HG03565 (cell line): ENCODE data around the gene CREB3L1.

ENCODE experiments used
- ATAC-seq: cut with Tn5 transposase; IDR thresholded peaks from one replicate; pipeline ENCODE4 v1.9.1; 2021; ENCODE audit warnings: mild to moderate bottlenecking, moderate library complexity; ENCODE audit not compliant: unreplicated experiment

CREB3L1 gene

DNA sequence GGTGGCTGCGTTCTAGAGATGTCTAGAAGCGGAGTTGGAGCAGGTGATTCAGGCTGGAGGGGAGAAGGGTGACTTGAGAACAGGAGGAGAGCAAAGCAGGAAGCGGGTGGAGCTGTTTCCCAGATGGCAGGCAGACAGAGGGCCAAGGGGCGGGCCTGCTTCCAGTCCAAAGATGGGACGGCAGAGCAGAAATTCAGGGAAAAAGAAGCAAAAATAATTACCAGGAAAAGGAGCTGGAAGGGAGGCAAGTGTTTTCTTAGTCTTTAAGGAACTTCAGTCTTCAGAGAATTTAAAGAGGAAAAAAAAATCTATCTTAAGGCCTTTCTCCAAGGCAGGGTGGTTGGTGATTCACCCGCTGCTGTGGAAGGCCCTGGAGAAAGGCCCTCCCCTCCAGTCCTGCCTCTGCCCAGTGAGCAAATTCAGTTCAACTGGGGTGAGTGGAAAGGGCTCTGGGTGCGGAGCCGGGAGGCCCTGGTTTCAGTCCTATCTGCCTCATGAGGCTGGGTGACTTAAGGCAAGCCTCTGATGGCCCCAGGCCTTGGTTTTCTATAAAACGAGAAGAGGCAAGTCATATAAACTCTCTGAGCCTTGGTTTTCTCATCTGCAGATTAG lies 4.5 kb upstream of the CREB3L1 start:
- no peak for ATAC-seq

DNA sequence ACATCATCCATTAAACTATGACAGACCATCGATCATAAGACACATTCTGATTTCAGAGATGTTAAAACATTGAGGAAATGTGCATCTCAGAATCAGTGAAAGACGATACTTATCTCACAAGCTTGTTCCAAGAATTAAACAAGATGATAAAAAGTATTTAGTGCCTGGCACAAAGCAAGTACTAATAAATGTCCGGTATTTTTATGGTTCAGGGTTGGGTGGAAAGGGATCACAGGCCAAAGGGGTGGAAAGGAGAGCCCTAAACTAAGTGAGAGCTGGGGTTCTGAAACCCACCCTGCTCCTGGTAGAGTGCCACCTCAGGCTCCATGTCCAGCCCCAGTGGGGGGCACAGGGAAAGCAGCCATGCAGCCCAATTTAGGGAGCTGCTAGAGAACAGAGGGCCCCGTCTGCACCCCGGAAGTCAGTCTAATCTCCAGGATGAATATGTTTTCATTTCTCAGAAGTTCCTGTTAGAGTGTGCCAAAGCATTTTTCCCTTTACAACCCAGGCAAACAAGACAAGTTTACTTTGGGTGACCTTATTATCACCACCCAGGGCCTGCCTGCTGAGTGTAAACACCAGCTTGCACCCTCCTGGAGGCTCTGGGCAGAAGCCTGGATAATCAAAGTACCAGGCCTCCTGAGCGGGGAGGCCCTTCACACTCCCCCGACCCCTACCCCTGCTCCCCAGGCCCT lies 3.8 kb upstream of the CREB3L1 start:
- no peak for ATAC-seq

DNA sequence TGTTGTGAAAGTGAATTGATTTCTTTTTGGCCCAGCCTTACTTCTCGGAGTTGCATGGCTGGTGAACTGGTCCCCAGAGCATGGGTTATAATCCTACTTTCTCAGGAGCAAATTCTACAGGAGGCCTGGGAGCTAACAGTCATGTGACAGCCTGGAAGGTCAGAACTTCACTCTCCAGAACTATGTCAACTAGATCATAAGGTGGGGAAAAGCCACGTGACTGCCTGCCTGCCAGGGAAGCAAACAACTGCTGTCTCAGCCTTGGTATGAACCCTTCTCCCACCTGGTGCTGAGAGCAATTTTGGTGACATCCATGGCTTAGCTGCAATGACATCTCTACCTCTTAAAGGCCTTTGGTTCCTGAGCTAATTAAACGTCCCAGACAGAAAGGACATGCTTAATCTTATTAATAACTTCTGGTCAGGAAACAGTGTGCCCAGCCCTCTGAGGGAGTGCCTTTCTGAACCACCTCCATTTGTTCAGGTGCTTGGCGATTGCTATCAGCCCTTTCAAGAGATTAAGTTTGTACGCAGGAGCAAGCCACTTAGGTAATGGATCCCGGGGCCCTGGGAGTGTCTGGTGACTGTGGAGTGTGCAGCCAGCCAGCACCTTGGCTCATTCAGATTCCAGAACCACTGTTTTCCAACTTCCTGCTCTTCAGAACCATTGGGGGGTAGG lies 1.4 kb upstream of the CREB3L1 start:
- no peak for ATAC-seq

GRCh38 chr11:46277313-46277621 lies 195 bp upstream of the CREB3L1 start:
- no peak for ATAC-seq

DNA sequence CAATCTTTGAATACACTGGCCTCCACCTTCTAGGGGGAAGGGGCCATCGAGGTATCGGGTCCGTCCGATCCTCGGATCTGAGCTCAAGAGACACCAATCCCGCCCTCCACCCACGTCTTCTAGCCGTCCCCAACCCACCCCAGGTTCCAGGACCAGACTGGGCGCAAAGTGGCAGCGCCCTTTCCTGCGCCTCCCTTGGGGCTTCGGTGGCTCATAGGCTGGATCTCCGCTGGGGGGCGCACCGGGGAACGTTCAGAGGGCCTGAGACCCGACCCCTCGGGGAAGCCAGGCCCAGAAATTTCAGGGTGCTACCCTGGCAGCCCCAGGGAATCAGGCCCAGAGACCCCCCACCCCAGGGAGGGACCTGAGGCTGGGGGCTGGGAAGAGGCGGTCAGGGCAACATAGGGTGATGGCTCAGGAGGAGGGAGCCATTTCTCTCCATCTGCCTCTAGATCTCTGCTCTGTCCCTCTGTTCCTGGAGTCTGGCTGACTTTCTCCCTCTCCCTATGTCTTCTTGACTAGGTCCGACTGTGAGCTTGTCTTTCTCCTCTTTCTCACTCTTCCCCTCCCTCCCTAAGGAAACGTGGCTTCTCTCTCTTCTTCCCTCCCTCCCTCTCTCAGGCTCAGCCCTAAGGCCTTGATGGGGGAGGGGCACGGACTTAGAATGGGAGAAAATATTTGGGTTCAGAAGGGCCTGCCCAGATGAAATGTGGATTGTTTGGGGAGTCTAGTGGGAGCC lies 1.1 kb downstream of the CREB3L1 start:
- ATAC-seq, result no peak

DNA sequence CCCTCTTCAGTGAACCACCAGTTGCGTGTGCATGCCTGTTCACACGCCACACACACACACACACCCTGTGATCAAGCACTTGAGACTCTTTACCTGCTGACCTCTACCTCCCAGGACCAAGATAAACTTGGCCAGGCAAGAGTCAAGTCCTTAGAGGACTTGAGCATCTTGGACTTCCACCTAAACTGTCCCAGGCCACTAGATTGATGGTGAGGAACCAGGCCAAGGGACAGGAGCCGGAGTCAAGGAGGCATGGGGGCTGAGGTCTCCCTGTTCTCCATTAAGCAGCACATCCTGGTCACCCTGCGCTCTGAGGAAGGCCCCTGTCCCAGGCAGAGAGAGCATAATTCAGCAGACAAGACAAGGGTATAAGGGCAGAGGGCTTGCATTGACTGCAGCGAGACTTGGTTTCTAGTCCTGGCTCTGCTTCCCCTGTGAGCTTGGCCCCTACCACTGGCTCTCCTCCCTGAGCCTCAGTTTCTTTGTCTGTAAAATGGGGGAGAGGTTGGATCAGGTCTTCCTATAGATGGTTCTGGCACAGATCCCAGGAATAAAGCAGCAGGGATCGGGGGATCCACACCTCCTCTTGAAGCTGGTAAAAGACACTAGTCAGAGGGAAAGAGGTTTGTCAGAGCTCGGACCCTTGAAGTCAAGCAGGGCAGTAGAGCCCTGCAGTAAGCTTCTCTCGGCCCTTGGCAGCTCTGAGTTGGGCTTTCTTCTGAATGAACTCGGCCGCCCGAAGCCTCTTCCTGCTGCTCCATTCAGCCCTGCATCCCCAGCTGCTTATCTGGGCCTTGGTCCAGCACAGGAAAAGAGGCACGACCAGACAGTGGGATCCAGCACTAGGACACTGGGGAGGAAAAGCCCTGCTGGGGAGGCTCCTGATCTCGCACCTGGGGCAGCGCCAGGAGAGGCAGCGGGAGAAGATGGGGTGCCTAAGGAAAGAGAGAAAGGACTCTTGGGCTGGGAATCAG lies 2.0 kb downstream of the CREB3L1 start:
- no peak for ATAC-seq

DNA sequence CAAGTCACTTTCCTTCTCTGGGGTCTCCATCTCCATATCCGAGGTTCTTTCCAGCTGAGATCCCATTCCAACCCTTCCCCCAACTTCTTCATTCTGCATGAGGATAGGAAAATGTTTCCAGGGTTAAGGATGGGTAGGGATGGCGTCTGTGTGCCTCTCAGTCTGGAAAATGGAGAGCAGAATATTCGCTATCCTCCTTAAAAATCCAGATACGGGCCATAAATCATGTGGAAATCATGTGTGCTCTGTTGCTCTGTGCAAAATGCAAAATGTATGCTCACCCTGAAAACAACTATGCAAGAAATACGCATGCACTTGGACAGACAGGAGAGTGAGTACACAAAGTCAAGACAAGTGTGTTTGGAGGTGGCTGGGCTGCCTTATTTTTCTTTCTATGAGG lies 3.2 kb downstream of the CREB3L1 start:
- ATAC-seq, result no peak

GRCh38 chr11:46281371-46281831 lies 3.9 kb downstream of the CREB3L1 start:
- ATAC-seq, result no peak

DNA sequence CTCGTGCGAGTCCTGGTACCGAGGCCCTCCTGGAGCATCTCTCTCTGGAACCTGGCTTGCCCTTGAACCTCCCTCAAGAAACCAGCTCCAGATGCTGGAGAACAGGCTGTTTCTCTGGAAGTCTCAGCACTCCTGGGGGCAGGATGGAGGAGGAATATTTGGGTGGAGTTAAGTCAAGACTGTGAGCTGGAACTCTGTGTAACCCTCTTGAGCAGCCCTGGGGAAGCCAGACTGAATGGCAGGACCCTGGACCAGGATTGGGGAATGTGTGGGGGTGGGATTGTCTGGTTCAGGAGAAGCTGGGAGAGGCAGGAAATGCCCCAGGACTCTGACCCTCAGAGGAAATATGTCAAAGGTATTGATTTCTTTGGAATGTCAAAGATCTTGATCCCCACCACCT lies 7.7 kb downstream of the CREB3L1 start:
- no peak for ATAC-seq

GRCh38 chr11:46285594-46286033 lies 8.2 kb downstream of the CREB3L1 start:
- ATAC-seq, result no peak

- no peak for ATAC-seq
Observed at GRCh38 chr11:46286789-46287188, 9.3 kb downstream of the CREB3L1 start.

DNA sequence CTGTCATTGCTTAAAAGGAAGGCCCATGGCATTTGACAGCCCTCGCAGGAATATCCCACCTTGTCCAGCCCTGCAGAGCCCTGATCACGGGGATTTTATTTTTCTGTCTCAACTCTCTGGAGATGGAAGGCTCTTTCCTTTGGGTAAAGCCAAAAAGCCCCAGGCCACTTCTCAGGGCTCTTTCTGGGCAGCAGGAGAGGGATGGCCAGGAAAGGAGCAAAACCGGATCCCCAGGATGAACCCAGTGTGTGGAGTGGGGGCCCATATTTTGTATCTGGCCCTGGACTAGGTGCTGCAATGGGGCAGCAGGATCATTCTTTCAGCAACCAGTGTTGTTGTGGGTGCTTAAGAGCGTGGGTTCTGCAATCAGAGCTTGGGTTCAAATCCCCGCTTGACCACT lies 11.0 kb downstream of the CREB3L1 start:
- ATAC-seq, result no peak

DNA sequence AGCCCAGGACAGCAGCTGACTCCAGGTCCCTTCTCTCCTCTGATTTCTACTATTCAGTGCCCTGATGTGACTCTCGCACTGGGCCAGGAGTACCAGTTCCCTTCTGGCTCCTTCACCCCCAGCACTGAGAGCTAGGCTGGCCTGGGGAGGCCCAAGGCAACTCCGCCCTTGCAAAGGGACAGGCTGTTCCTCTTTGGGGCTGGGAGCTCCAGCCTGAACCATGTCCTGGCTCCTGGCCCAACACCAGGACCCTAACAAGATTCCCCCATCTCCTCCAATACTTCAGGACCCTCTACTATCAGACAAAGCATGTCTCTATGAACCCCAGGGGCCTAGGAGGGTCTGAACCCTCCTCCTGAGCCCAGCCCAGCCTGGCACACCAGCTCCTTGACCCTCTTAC lies 12.5 kb downstream of the CREB3L1 start:
- ATAC-seq, result no peak

- no peak for ATAC-seq
Observed at GRCh38 chr11:46290598-46291309, 13.3 kb downstream of the CREB3L1 start.

DNA sequence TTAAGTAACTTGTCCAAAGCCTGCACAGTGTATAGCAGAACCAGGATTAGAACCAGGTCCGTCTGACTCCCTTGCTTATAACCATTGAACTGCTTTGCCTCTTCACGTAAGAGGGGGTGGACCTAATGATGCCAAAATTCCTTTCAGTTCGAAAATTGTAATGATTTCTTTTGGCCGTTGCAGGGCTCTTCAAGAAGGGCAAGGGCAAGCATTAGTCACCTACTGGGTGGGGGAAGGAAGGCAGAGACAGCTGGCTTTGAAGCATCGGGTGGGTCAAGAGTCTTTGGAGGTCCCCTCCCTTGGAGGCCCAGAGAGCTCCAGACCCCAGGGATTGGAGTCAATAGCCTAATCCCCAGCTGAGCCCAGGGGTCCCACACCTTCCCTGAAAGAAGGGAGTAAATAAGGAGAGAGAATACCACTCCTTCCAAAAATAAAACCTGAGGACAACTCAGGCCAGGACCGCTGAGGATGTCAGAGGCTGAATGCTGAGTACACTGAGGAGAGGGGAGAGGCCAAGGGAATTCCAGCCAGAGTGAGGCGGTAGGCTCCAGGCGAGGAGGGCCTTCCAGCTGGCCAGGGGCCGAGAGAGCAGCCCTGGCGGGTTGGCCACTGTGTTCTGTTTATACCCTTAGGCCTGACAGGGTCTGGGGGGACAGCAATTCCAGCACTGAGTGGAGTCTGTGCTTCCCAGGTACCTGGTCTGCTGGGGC lies 14.1 kb downstream of the CREB3L1 start:
- no peak for ATAC-seq

GRCh38 chr11:46293066-46293465 lies 15.6 kb downstream of the CREB3L1 start:
- ATAC-seq, result no peak

GRCh38 chr11:46293641-46294103 lies 16.2 kb downstream of the CREB3L1 start:
- ATAC-seq, result no peak

GRCh38 chr11:46294365-46295309 lies 17.2 kb downstream of the CREB3L1 start:
- no peak for ATAC-seq
